ENCODE results near the gene PPP1R27.

GRCh38 chr17:81878294-81878693 is 43.4 kb upstream of the PPP1R27 start:
- TF ChIP-seq CTCF (IDR thresholded peaks at IDR 0.05) (no peak), POLR2A (IDR thresholded peaks at IDR 0.05; ENCODE audit: low read length) (no peak), SREBF2 (IDR thresholded peaks at IDR 0.05) (no peak), RCOR1 (IDR thresholded peaks at IDR 0.05; ENCODE audit: low read depth, low read length) (no peak), EP300 (IDR thresholded peaks at IDR 0.05) (no peak), RAD21 (conservative IDR thresholded peaks at IDR 0.05 in 1 of 2, IDR thresholded peaks at IDR 0.05 in 1 of 2) (no peak), ATOH8 (CRISPR knock-in tag; IDR thresholded peaks at IDR 0.05; ENCODE audit: low read depth) (no peak), RFX5 (IDR thresholded peaks at IDR 0.05) (no peak), MAFK (IDR thresholded peaks at IDR 0.05; ENCODE audit: partially characterized antibody) (no peak), JUN (IDR thresholded peaks at IDR 0.05) (no peak), ELK1 (IDR thresholded peaks at IDR 0.05; ENCODE audit: low read depth, low read length) (no peak), JUNB (IDR thresholded peaks at IDR 0.05) (no peak)

Measured in A549 (cell line).